HepG2 (cell line): Measurements from ENCODE around the gene RAD18. TPM values are rescaled to one million over a fixed set of nuclear protein-coding genes. Genes with fewer than 3 reads are reported as not detected.

Experiments
- ATAC-seq: fragments of 200-7000 bp; cut with Tn5 transposase; 3 replicates; pipeline ENCODE4 v1.9.1; 2020; ENCODE audit warnings: mild to moderate bottlenecking, moderate library complexity
- BruUV-seq: library from RNA; stranded (reverse); fragments of 400-500 nt; replicated peaks from 2 replicates; lab custom pipeline; 2021; lab: Mats Ljungman, UMichigan
- CTCF ChIA-PET: fragments of 300-600 bp; formaldehyde crosslinking; extraction: SDS; loops from one replicate; lab custom pipeline; 2021; ENCODE audit warnings: low total read pairs, inconsistent platforms, low intra/inter-chr PET ratio; lab: Yijun Ruan, JAX
- POLR2A ChIA-PET: fragments of 350-600 bp; sonication (Branson Sonifier 250); formaldehyde crosslinking; loops from one replicate; lab custom pipeline; 2020; ENCODE audit warnings: antibody characterized with exemption, inconsistent platforms; lab: Yijun Ruan, JAX
- DNase-seq: peaks from one replicate; pipeline ENCODE4 v3.0.0-alpha.2; 2015; ENCODE audit warnings: low spot score
- FAIRE-seq: peaks from 3 replicates; lab custom pipeline; 2011; peaks lifted over from hg19 to GRCh38; lab: Jason Lieb, UNC
- H2AFZ ChIP-seq: one replicate; pipeline ENCODE4 v1.6.1; 2011; ENCODE audit warnings: low read length, inconsistent platforms
- H3K27ac ChIP-seq: fragments of 300-600 bp; 3 replicates; pipeline ENCODE4 v1.8.0; 2011; ENCODE audit warnings: mixed run types, mild to moderate bottlenecking, mixed read lengths, low read length, inconsistent platforms; ENCODE audit not compliant: insufficient read depth; ENCODE audit errors: extremely low read length
- H3K27me3 ChIP-seq, 2 experiments: fragments of 200-600 bp in 1 of 2; 2 replicates in 1 of 2; 3 replicates in 1 of 2; pipeline versions ENCODE4 v1.6.0 to v1.8.0; 2011; ENCODE audit warnings: low read length in 2 of 2, mild to moderate bottlenecking in 2 of 2, moderate library complexity in 2 of 2, inconsistent platforms in 1 of 2; ENCODE audit not compliant: insufficient read depth in 2 of 2, control insufficient read depth in 1 of 2
- H3K36me3 ChIP-seq, 2 experiments: fragments of 200-600 bp in 1 of 2; replicated peaks in 1 of 2; 2 replicates in 1 of 2; 3 replicates in 1 of 2; pipeline versions ENCODE4 v1.5.1 to v1.8.0; 2011; ENCODE audit warnings: low read length in 2 of 2, inconsistent platforms in 1 of 2; ENCODE audit not compliant: insufficient read depth in 2 of 2, control insufficient read depth in 1 of 2
- H3K4me1 ChIP-seq: 2 replicates; pipeline ENCODE4 v1.5.1; 2012; ENCODE audit warnings: low read length, inconsistent platforms; ENCODE audit not compliant: insufficient read depth
- H3K4me2 ChIP-seq: 2 replicates; pipeline ENCODE4 v1.6.0; 2011; ENCODE audit warnings: low read depth, low read length, inconsistent platforms
- H3K4me3 ChIP-seq, 3 experiments: fragments of 200-600 bp in 1 of 3; sonication (generic), shearing (Covaris generic) in 1 of 3; replicated peaks in 1 of 3; 2 replicates each; pipeline ENCODE4 v1.5.1; 2011 to 2016; ENCODE audit warnings: low read length in 3 of 3, inconsistent platforms in 2 of 3, low read depth in 2 of 3, mild to moderate bottlenecking in 2 of 3, control low read depth in 1 of 3, mixed read lengths in 1 of 3; ENCODE audit not compliant: insufficient read depth in 1 of 3
- H3K79me2 ChIP-seq: one replicate; pipeline ENCODE4 v1.6.1; 2011; ENCODE audit warnings: low read length, inconsistent platforms; ENCODE audit not compliant: insufficient read depth
- H3K9ac ChIP-seq: 2 replicates; pipeline ENCODE4 v1.6.0; 2011; ENCODE audit warnings: mild to moderate bottlenecking, low read depth, low read length, inconsistent platforms; ENCODE audit not compliant: insufficient read depth
- H3K9me3 ChIP-seq: 2 replicates; pipeline ENCODE4 v1.5.1; 2012; ENCODE audit warnings: mild to moderate bottlenecking, low read length
- H4K20me1 ChIP-seq: 2 replicates; pipeline ENCODE4 v1.6.0; 2011; ENCODE audit warnings: inconsistent platforms, mild to moderate bottlenecking, low read length, moderate library complexity; ENCODE audit not compliant: insufficient read depth
- ARNT ChIP-seq: fragments of 450-650 bp; IDR thresholded peaks from 2 replicates; pipeline ENCODE4 v1.6.1; 2017
- CHD4 ChIP-seq: fragments of 200-600 bp; sonication (generic); IDR thresholded peaks from 2 replicates; pipeline ENCODE4 v1.7.0; 2017; ENCODE audit warnings: mild to moderate bottlenecking, low read length, borderline replicate concordance
- ELK4 ChIP-seq: sonication (generic); formaldehyde crosslinking; IDR thresholded peaks from 2 replicates; pipeline ENCODE4 v1.9.0; 2021; ENCODE audit warnings: missing genetic modification reagents, borderline replicate concordance
- ESRRA ChIP-seq: sonication (generic); formaldehyde crosslinking; IDR thresholded peaks from 2 replicates; pipeline ENCODE4 v1.5.1; 2020; ENCODE audit warnings: mild to moderate bottlenecking, low read depth, missing genetic modification reagents
- HDAC1 ChIP-seq: sonication (generic); formaldehyde crosslinking; IDR thresholded peaks from 2 replicates; pipeline ENCODE4 v1.5.1; 2020; ENCODE audit warnings: mild to moderate bottlenecking, missing genetic modification reagents
- HNRNPUL1 ChIP-seq: fragments of 200-400 bp; formaldehyde crosslinking; IDR thresholded peaks from 2 replicates; pipeline ENCODE4 v1.6.1; 2017; ENCODE audit warnings: low read depth, mild to moderate bottlenecking, low read length, moderate library complexity
- MYNN ChIP-seq: sonication (generic); formaldehyde crosslinking; IDR thresholded peaks from 2 replicates; pipeline ENCODE4 v1.4.0; 2020; ENCODE audit warnings: mild to moderate bottlenecking, low read depth, missing genetic modification reagents
- RERE ChIP-seq: IDR thresholded peaks from 2 replicates; pipeline ENCODE4 v1.6.1; 2016; ENCODE audit warnings: low read depth, missing genetic modification reagents, missing compliant biosample characterization
- ZBED4 ChIP-seq: sonication (generic); formaldehyde crosslinking; IDR thresholded peaks from 2 replicates; pipeline ENCODE4 v1.4.0; 2020; ENCODE audit warnings: missing genetic modification reagents, borderline replicate concordance
- ZNF136 ChIP-seq: sonication (generic); formaldehyde crosslinking; IDR thresholded peaks from 2 replicates; pipeline ENCODE4 v1.8.1; 2022; ENCODE audit warnings: low read depth, mild to moderate bottlenecking, moderate library complexity, missing genetic modification reagents
- ZNF280B ChIP-seq: sonication (generic); formaldehyde crosslinking; IDR thresholded peaks from 2 replicates; pipeline ENCODE4 v1.5.0; 2020; ENCODE audit warnings: missing genetic modification reagents, mild to moderate bottlenecking, borderline replicate concordance
- WGBS: methylation state at CpG from one replicate; pipeline ENCODE4 v1.1.6; 2017; ENCODE audit warnings: low lambda C conversion rate; 5-methylcytosine and 5-hydroxymethylcytosine counted together
- in situ Hi-C: cut with HindIII; loops from 2 replicates; pipeline ENCODE4 v1.10.0; 2017; ENCODE audit warnings: low pct_unique_long_range_greater_than_20kb; ENCODE audit not compliant: extremely low pct_ligation_motif_present
- intact Hi-C: fragments of 100-400 bp; cut with micrococcal nuclease; formaldehyde crosslinking; loops from one replicate; pipeline ENCODE4 v1.10.0; 2022; ENCODE audit not compliant: unreplicated experiment
- polyA plus RNA-seq, 8 experiments: library from polyadenylated mRNA; depleted of rRNA in 3 of 8; stranded (reverse) in 7 of 8; unstranded in 1 of 8; fragments of >200 nt; fragmentation: Illumina TruSeq in 4 of 8; extraction: Trizol in 4 of 8; gene quantifications; 2 replicates each; pipeline versions ENCODE4 v1.2.1 to v1.2.3, GENCODE V29; 2011 to 2016; ENCODE audit warnings: low read depth in 4 of 8, missing spikeins in 1 of 8, mixed read lengths in 1 of 8; ENCODE audit not compliant: insufficient read depth in 1 of 8
- total RNA-seq, 5 experiments: library from RNA; depleted of rRNA; stranded (reverse); fragments of >200 nt; fragmentation: Illumina TruSeq; extraction: Trizol; gene quantifications; 2 replicates each; pipeline ENCODE4 v1.2.3, GENCODE V29; 2016; ENCODE audit warnings: low read depth in 1 of 5

The RAD18 gene
- total and polyA plus RNA-seq, 2 of the 13 experiments (the other 11 are each of a cell fraction or from before 2014, with no cell fraction given), result 5.9 to 20.7 TPM

- ChIA-PET CTCF (no interaction called here), POLR2A (no interaction called here)
- no peaks in the 10 kb centered on the region for H3K79me2 ChIP-seq
- no peak overlapping the region for H3K27ac ChIP-seq
- WGBS, result 99% methylated on average over 3 of the region's 3 CpGs
- no TSS peak for BruUV-seq
- in situ Hi-C loops (no loop called here), intact Hi-C loops (no loop called here)
- no peaks in the 10 kb centered on the region for H4K20me1 ChIP-seq
- ATAC-seq (no peak), FAIRE-seq (no peak), DNase-seq (no peak)
- H3K27me3 ChIP-seq, result no peaks in the 10 kb centered on the region
- no peak overlapping the region for H3K9ac ChIP-seq
- H3K4me1 ChIP-seq, result peaks cover 16% of the 10 kb centered on the region
- H2AFZ ChIP-seq, result no peak overlapping the region
- H3K4me2 ChIP-seq, result no peak overlapping the region
- no peaks in the 10 kb centered on the region for H3K9me3 ChIP-seq
- no peak overlapping the region for H3K4me3 ChIP-seq
- H3K36me3 ChIP-seq, result peaks cover 5 to 14% of the 10 kb centered on the region in 2 experiments; a peak in 4 of 5 replicates
- TF ChIP-seq ZBED4 (CRISPR knock-in tag) (no peak), CHD4 (no peak), ZNF280B (CRISPR knock-in tag) (no peak), HNRNPUL1 (no peak), ARNT (no peak), MYNN (CRISPR knock-in tag) (no peak), ZNF136 (no peak), HDAC1 (CRISPR knock-in tag) (no peak), ESRRA (CRISPR knock-in tag) (no peak), ELK4 (CRISPR knock-in tag) (no peak), RERE (CRISPR knock-in tag) (no peak)
Measured at GRCh38 chr3:8882642-8883041, 80.6 kb downstream of the RAD18 start.
